GM19351 (cell line): Measurements from ENCODE around the gene SCARF1.

Source experiments
- ATAC-seq: cut with Tn5 transposase; IDR thresholded peaks from one replicate; pipeline ENCODE4 v1.9.1; 2021; ENCODE audit warnings: mild to moderate bottlenecking, moderate library complexity; ENCODE audit not compliant: unreplicated experiment

SCARF1 gene

GRCh38 chr17:1628856-1629503 is 16.6 kb downstream of the SCARF1 start:
- peak; percentile 66 for ATAC-seq

GRCh38 chr17:1627982-1628855 is 17.3 kb downstream of the SCARF1 start, which contains the start of gene SLC43A2:
Gene SLC43A2, minus strand, starts transcription at chr17:1628834. Its CDS starts 960 bp downstream, at chr17:1627874.
- peak; percentile 56 for ATAC-seq

DNA sequence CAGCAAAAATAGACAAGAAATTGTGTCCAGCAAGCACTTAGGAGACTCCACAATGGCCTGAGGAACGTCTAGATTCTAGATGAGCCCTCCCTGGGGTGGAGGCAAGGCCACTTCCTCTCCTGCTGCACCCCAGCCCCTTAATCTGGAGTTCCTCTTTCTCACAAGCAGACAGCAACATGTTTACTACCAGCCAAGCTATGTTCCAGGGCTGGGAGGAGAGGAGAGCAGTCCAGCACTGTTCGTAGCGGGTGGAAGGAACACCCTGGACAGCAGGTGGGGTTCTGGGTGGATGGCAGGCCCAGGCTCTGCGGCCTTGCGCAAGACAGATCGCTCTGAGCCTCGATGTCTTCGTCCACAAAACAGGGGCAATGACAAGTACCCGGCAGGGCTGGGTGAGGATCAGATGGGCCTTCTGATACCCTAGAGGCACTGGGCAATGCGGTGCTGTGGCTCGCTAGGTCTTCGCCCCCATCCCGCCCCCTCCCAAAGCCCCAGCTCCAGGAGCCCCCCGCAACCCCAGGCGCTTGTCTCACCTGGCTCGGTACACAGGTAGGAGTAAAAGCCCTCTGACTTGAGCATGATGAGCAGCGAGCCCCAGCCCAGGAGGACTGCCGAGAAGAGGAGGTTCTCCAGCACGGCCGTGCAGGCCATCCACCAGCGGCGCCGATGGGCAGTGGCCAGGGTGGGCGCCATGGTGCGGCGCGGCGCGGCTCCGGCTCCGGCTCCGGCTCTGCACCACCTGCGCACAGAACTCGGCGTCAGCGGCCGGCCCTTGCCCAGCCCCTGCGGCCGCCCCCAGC is 18.1 kb downstream of the SCARF1 start:
- ATAC-seq = no peak

DNA sequence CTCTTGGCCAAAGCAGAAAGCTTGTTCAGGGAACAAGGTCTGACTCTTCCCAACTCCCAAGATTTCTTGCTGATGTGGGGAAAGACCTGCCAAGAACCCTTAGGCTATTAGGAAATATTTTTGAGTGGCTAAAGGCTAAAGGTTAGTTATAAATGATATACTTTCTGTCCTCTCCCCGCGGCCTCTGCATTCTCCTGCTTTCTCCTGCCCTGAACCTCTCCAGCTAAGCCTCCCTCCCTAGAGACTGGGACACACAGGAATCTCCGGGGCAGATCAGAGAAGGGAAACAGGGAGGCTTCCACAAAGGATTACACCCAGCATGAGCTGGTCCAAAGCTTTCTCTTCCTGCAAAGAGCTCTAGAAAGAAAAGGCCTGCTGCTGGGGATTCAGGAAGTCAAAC is 19.2 kb downstream of the SCARF1 start:
- ATAC-seq = no peak

GRCh38 chr17:1625581-1625980 is 20.0 kb downstream of the SCARF1 start:
- ATAC-seq = no peak

DNA sequence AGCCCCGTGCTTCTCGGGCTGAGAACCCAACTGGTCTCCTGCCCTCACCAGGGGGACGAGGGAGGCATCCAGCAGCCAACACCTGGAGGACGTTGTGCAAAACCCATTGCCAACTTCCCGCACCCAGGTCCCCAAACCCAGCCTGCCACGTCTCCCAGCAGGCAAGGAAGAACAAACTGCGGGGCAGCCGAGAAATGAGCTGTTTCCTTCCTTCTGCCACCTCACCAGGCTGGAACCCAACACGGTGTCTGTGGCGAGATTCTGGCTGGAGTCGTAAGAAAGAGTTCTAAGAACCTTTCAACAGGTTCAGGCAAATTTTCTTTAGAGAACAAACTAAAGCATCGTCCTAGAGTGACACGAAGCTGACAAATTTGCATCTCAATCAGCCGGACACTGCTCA is 20.5 kb downstream of the SCARF1 start:
- no peak for ATAC-seq

GRCh38 chr17:1624650-1625049 is 20.9 kb downstream of the SCARF1 start:
- no peak for ATAC-seq

- ATAC-seq = no peak
Observed at GRCh38 chr17:1623057-1623630, 22.4 kb downstream of the SCARF1 start.

- no peak for ATAC-seq
Observed at GRCh38 chr17:1621273-1621954, 24.1 kb downstream of the SCARF1 start.

- no peak for ATAC-seq
Observed at GRCh38 chr17:1620486-1620885, 25.0 kb downstream of the SCARF1 start.

- ATAC-seq = no peak
Observed at GRCh38 chr17:1617620-1618174, 27.8 kb downstream of the SCARF1 start.

- no peak for ATAC-seq
Observed at GRCh38 chr17:1616101-1616500, 29.4 kb downstream of the SCARF1 start.

DNA sequence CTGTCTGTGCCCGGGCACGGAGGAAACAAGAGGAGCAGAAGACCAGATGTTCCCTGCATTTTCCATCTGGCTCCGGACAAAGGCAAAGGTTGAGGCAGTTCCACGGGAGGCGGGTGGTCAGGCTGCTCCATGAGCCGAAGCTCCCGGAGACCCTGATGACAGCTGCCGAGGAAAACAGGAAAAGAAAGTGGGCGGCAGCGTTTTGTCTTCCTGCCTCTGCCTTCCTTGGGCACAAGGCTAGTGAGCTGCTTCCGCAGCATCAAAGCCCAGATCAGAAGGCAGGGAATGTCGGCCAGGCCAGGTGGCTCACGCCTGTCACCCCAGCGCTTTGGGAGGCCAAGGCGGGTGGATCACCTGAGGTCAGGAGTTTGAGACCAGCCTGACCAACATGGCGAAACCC is 33.1 kb downstream of the SCARF1 start:
- no peak for ATAC-seq

GRCh38 chr17:1611715-1612114 is 33.8 kb downstream of the SCARF1 start:
- ATAC-seq = no peak

- ATAC-seq = no peak
Observed at GRCh38 chr17:1608676-1609075, 36.9 kb downstream of the SCARF1 start.

DNA sequence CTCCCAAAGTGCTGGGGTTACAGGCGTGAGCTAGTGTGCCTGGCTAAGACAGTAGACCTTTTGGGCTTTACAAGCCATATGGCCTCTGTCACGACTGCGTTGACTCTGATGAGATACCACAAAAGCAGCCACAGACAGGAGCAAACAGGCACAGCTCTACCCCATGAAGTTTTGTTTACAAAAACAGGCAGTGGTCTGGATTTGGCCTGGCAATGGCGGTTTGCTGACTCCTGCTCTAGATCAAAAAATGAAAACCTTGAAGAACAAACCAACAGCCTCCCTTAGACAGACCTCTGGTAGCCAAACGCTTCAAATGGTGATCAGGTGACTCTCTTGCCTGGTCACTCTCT is 37.6 kb downstream of the SCARF1 start:
- no peak for ATAC-seq

- ATAC-seq = no peak
Observed at GRCh38 chr17:1606352-1606985, 39.1 kb downstream of the SCARF1 start.

GRCh38 chr17:1605681-1606351 is 39.7 kb downstream of the SCARF1 start:
- no peak for ATAC-seq

DNA sequence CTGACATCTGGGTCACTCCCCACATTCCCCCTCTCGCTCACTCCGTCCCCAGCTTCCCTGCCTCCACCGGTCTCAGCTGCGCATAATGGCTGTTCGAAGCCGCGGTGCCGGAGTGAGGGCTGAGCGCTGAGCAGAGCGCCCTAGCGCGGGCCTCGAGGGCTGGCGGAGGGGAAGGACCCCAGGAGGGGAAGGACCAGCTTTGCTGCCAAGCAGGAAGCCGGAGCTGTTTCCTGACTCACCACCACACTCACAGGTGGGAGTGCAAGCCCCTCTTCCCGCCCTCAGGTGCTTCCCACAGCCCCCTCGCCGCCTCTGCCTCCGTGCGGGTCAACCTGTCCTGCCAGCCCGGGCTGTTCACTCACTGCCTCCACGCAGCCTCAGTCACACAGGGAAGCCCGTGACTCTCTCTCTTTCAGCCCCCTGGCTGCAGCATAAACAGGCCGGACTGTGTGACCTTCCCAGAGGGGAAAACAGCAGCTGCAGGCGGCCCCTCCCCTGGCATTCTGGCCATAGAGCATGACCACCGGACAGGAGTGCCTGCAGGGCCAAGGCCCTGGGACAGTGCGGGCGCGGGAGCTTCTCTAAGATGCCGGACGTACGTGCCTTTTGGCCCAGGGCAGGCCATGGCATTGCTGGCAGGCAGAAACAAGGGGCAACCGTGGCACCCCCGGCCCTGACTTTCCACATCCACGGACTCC is 40.6 kb downstream of the SCARF1 start:
- no peak for ATAC-seq
